ENCODE results near the gene CPNE5. TPM values are rescaled to one million over a fixed set of nuclear protein-coding genes. Genes with fewer than 3 reads are reported as not detected.

Gene CPNE5
- total and polyA plus RNA-seq, 2 of the 4 experiments (the other 2 are of a cell fraction) = 0.07 TPM; not detected in 1

- no TSS peak for BruUV-seq (replicated peaks)
These were observed 122.7 kb downstream of the CPNE5 start for GRCh38 chr6:36716476-36717093.

More at GRCh38 chr6:36716476-36717093, 122.7 kb downstream of the CPNE5 start:
- no peak overlapping the region for H4K5ac ChIP-seq (ENCODE audit: low read depth, low read length)
- POLR2A ChIA-PET (ENCODE audit: unreplicated experiment) = no interaction called here
- H3K4ac ChIP-seq (ENCODE audit: low read depth, low read length) = no peak overlapping the region
- no peak overlapping the region for H3K18ac ChIP-seq (ENCODE audit: low read depth, low read length)
- no peaks in the 10 kb centered on the region for H3K36me3 ChIP-seq (ENCODE audit: control insufficient read depth, insufficient read depth, low read length)
- H4K8ac ChIP-seq (ENCODE audit: low read depth in 2 of 2, low read length in 2 of 2) = no peak overlapping the region
- no peak overlapping the region for H2AK5ac ChIP-seq (ENCODE audit: low read depth, low read length)
- H3K56ac ChIP-seq (ENCODE audit: extremely low read depth, insufficient read depth, low read length) = no peak overlapping the region
- no CpG with 5 or more reads among the region's 8 CpGs for WGBS, 2 experiments (ENCODE audit: extremely low coverage in 2 of 2, insufficient read length in 1 of 2)
- H2BK120ac ChIP-seq (ENCODE audit: low read depth, low read length) = no peak overlapping the region
- H3K79me1 ChIP-seq (ENCODE audit: low read depth in 1 of 2, low read length in 2 of 2) = no peaks in the 10 kb centered on the region
- H3K23ac ChIP-seq (ENCODE audit: low read depth, low read length) = no peak overlapping the region
- H4K91ac ChIP-seq (ENCODE audit: insufficient read depth, low read depth, low read length) = no peak overlapping the region
- H3K9me3 ChIP-seq (ENCODE audit: control insufficient read depth, insufficient read depth, low read length) = no peaks in the 10 kb centered on the region
- CTCF ChIA-PET = interaction anchor here (1.0 kb wide), 1 partner anchor 49 kb away, joined by 3 read pairs; no protein-coding TSS in a partner anchor
- in situ Hi-C loops (cut with MboI; ENCODE audit: low sequenced_read_pairs) (no loop called here), intact Hi-C loops (cut with micrococcal nuclease) (no loop called here), dilution Hi-C loops (cut with HindIII; ENCODE audit: low sequenced_read_pairs, unreplicated experiment) (no loop called here)
- H3K4me2 ChIP-seq (ENCODE audit: low read depth, low read length) = no peak overlapping the region
- peaks cover 46% of the 10 kb centered on the region for H3K27me3 ChIP-seq (ENCODE audit: control insufficient read depth, insufficient read depth, low read length)
- no peak overlapping the region for H3K27ac ChIP-seq (ENCODE audit: insufficient read depth, low read length)
- no peak overlapping the region for H2BK15ac ChIP-seq (ENCODE audit: low read depth, low read length)
- no peaks in the 10 kb centered on the region for H4K20me1 ChIP-seq (ENCODE audit: insufficient read depth, low read length)
- H2BK20ac ChIP-seq (ENCODE audit: low read depth, low read length) = no peak overlapping the region
- TF ChIP-seq RCOR1 (IDR thresholded peaks at IDR 0.05; ENCODE audit: insufficient replicate concordance, low read length) = no peak
- TF ChIP-seq USF2 (IDR thresholded peaks at IDR 0.05; ENCODE audit: low read depth, low read length) = no peak
- no peak for TF ChIP-seq BHLHE40 (IDR thresholded peaks at IDR 0.05; ENCODE audit: low read depth, low read length)
- TF ChIP-seq RAD21 (IDR thresholded peaks at IDR 0.05; ENCODE audit: low read length) = no peak
- no peak for TF ChIP-seq CEBPB (IDR thresholded peaks at IDR 0.05; ENCODE audit: low read depth, low read length)
- TF ChIP-seq POLR2A (IDR thresholded peaks at IDR 0.05; ENCODE audit: low read depth, low read length) = no peak
- TF ChIP-seq RFX5 (IDR thresholded peaks at IDR 0.05; ENCODE audit: low read depth, low read length) = no peak
- no peak for TF ChIP-seq ELK1 (IDR thresholded peaks at IDR 0.05; ENCODE audit: borderline replicate concordance, low read depth, low read length)
- no peak for TF ChIP-seq CTCF (conservative IDR thresholded peaks at IDR 0.05; ENCODE audit: low read depth, low read length)
- no peak for TF ChIP-seq SMC3 (IDR thresholded peaks at IDR 0.05; ENCODE audit: low read depth, low read length)
- no peak overlapping the region for H2BK5ac ChIP-seq (ENCODE audit: low read depth, low read length, poor library complexity, severe bottlenecking)
- H3K4me3 ChIP-seq (ENCODE audit: insufficient read depth, low read depth, low read length) = no peak overlapping the region
- ATAC-seq (ENCODE audit: low read depth) (no peak), DNase-seq (no peak)
- H3K14ac ChIP-seq (replicated peaks; ENCODE audit: low read depth, low read length) = no peak overlapping the region
- H2AFZ ChIP-seq (replicated peaks; ENCODE audit: low read length, poor library complexity) = no peak overlapping the region
- H3K9me1 ChIP-seq (ENCODE audit: insufficient read depth, low read length) = no peaks in the 10 kb centered on the region
- no peaks in the 10 kb centered on the region for H3K4me1 ChIP-seq (ENCODE audit: control insufficient read depth, insufficient read depth, low read length)
- H2AK9ac ChIP-seq (replicated peaks; ENCODE audit: low read depth, low read length, poor library complexity) = no peak overlapping the region
- H3K9ac ChIP-seq (ENCODE audit: low read depth, low read length) = no peak overlapping the region
